HG03342 (cell line): ENCODE measurements around the gene ALDH1A3.
A peak's percentile ranks its signal among the peaks of the same experiment; 100 is the strongest.

Source experiments
- ATAC-seq: cut with Tn5 transposase; IDR thresholded peaks from one replicate; pipeline ENCODE4 v1.9.1; 2021; ENCODE audit warnings: mild to moderate bottlenecking, moderate library complexity; ENCODE audit not compliant: unreplicated experiment

ALDH1A3 gene

GRCh38 chr15:100923076-100923475 lies 43.4 kb downstream of the ALDH1A3 start:
- ATAC-seq, result no peak

- no peak for ATAC-seq
These were observed 44.3 kb downstream of the ALDH1A3 start for GRCh38 chr15:100923902-100924301.

- no peak for ATAC-seq
These were observed 44.8 kb downstream of the ALDH1A3 start for GRCh38 chr15:100924436-100924835.

- no peak for ATAC-seq
These were observed 45.8 kb downstream of the ALDH1A3 start for GRCh38 chr15:100925480-100925879.

DNA sequence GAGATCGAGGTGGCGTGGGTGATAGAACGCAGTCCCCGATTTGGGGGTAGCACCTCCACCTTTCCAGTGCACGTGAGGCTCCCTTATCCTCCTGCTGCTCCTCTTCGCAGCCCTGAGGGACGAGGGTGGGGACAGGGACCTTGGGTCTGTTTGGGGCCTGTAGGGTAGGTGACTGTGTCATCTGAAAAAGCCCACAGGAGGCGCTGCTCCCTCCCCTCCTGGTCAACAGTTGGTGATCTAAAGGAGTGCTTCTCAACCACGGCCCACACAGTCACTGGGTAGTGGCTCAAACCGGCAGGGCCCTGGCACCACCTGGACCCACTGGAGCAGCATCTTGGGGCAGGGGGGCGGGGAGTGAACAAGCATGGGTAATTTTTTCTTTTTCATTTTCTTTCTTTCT lies 46.6 kb downstream of the ALDH1A3 start:
- peak; percentile 33 for ATAC-seq

DNA sequence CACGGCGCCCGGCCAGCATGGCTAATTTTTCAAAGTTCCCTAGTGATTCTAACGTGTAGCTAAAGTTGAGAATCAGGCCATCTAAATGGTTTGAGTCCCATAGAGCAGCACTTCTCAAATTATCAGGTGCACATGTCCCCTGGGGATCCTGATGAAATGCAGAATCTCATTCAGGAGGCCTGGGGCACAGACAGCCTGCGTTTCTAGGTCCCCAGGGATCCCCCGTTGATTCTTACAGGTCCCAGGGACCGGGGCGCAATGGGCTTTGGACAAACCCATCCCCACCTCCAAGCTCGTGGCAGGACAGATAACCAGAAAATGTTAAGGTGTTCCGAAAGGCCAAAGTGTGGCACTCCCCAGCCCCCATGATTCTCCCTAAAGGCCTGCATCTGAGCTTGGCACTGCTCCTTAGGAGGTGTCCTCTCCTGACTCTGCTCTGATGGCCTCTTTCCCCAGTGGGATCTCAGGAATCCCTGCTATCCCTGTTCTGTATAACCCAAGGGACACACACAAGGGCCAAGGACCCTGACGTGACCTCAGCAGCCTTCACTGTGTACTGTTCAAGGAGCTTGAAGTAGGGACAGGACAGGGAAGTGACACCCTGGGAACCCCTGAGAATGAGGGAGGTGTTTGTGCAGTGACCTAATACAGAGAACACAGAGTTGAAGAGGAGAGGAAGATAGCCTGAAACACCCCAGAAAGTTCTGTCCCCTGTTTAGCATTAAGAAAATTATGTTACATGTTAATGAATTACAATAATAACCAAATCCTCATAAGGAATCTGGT lies 47.5 kb downstream of the ALDH1A3 start:
- peak; percentile 67 for ATAC-seq

DNA sequence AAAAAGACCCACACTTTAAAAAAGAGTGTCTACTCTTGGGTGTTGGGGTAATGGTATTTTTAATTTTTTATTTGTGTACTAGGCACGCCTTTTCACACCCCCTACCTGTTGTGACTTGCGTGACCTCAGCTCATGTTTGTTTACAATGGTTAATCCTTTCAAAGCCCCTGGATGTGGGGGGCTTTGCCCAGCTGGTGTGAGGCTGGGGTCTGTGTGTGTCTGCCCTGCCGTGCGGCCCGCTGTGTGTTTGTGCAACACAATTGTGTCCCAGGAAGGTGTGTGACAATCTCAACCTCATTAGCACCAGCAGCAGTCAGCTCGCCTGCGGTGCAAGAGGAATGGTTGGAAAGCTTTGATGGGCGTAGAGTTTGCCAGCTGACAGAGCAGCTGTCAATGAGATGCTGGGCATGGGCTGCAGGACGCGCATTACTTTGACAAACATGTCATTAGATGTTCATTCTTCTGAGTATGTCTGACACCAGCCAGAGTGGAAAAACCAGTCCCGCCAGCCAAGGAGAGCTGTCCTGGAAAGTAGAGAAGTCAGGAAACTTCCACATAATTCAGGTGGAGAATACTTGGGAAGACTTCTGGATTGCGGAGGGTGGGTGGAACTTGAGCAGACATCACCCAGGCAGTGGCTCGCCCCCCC lies 49.1 kb downstream of the ALDH1A3 start:
- ATAC-seq, result no peak

- ATAC-seq, result no peak
These were observed 50.0 kb downstream of the ALDH1A3 start for GRCh38 chr15:100929641-100930042.

GRCh38 chr15:100930306-100930848 lies 50.7 kb downstream of the ALDH1A3 start:
- no peak for ATAC-seq

DNA sequence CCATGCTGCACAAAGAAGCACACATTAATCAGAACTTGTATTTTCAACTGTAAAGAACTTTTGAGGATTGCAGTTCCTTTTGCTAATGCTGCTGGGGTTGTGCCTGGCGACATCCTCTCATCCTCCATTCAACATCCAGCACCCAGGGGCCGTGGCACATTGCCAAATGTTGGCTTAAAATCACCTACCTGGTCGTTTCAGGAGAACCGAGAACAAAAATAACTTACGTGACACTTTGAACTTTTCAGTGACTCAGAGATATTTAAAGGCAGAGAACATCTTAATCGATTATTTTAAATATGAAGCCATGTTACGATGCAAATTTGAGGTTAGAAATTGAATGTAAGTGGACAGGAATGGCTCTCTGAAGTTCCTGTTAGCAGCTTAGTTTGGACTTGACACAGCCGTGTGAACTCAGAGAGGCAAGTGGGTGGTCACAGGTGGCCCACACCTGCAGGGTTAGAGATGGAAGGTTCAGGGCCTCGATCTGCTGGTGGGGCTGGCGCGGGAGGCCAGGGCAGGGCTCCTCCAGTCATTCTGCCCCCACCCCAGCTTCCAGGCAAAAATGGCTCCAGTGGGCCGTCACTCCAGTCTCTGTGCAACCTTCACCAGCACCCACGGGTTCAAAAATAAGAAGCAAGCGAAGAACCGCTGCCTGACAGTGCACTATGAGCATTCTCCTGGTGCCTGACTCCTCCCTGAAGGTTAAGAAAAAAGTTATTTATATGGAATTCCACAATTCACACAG lies 51.7 kb downstream of the ALDH1A3 start:
- ATAC-seq, result no peak

- ATAC-seq, result no peak
These were observed 53.2 kb downstream of the ALDH1A3 start for GRCh38 chr15:100932676-100933348.

GRCh38 chr15:100934166-100934565 lies 54.5 kb downstream of the ALDH1A3 start:
- ATAC-seq, result no peak

DNA sequence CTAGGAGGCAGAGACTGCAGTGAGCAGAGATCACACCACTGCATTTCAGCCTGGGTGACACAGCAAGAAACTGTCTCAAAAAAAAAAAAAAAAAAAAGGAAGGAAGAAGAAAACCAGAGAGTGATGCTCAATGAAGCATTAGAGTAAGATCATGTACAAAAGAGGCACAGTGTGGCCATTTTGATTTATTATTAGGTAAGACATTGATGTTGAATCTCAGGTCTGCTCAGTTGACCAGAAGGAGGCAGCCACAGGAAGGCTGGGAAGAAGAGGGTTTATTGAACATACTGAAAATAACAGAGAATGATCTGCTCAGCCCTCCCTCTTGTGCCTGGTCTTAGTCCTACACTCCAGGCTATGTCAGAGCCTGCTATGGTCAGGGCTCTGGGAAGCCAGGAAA lies 55.1 kb downstream of the ALDH1A3 start:
- no peak for ATAC-seq

DNA sequence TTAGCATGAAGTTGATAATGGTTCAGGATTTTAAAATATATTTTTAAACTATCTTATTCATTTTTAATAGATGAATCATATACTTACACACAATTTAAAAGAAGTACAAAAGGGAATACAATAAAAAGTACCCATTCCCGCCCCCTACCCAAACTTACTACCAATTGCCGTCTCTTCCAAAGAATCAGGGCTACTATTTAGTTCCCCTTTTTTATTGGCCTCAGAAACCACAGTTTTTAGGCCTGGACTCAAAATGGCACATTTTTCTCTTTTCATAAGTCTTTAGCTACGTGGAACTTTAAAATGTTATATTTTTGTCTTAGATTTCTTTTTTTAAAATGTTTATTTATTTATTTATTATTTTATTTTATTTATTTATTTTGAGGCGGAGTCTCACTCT lies 57.5 kb downstream of the ALDH1A3 start:
- ATAC-seq, result no peak

- ATAC-seq, result no peak
These were observed 60.2 kb downstream of the ALDH1A3 start for GRCh38 chr15:100939791-100940190.

DNA sequence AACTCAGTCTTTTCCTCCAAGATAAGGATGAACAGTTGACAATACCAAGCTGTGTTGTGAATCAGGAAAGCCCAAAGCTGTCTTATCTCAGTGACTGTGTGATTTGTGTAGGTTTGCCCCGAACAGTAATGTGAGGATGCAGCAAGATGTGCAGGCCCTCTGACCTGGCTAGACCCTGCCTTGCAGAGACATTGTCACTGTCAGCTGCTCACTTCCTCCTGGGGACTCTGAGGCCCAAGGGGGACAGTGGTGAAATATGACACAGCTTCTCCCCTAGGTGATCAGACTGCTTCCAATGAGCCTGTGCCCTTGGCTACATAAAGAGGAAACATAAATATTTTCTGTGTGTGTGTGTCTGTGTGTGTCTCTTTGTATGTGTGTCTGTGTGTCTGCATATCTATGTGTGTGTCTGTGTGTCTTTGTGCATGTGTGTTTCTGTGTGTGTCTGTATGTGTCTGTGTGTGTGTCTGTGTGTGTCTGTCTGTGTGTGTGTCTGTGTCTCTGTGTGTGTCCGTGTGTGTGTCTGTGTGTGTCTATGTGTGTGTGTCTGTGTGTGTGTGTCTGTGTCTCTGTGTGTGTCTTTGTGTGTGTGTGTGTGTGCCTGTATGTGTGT lies 61.2 kb downstream of the ALDH1A3 start:
- ATAC-seq, result peak; percentile 85

DNA sequence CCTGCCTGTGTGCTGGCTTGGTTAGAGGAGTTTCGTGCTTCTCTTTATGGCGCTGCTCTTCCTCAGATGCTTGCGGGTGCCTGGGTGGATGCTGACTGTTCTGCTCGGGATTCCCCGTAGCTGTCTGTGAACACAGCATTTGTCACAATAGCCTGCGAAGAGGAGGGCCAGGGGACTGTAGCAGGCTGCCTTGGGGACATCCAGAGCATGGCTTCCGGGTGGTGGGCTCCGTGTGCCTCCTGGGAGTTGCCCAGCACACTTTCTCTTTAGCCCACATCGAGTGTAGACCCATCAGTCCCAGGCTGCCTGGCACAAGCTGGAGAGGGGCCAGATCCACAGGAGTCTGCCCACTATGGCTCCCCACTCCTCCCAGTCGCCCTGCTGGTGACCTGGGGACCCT lies 61.9 kb downstream of the ALDH1A3 start:
- peak; percentile 69 for ATAC-seq

- no peak for ATAC-seq
These were observed 63.2 kb downstream of the ALDH1A3 start for GRCh38 chr15:100942656-100943425.

- no peak for ATAC-seq
These were observed 64.7 kb downstream of the ALDH1A3 start for GRCh38 chr15:100944244-100944895.
